T-helper 17 cell (primary cell): ENCODE measurements around the gene IFNW1. TPM values are rescaled to one million over a fixed set of nuclear protein-coding genes. Genes with fewer than 3 reads are reported as not detected.

ENCODE experiments used
- ATAC-seq: fragments of 150-1000 bp; cut with Tn5 transposase; 2 replicates; pipeline ENCODE4 v1.10.0; 2021; ENCODE audit warnings: mild to moderate bottlenecking, moderate library complexity
- DNase-seq, 3 donors: peaks; one replicate each; pipeline versions ENCODE4 v3.0.0 to v3.0.0-alpha.2; 2020 to 2021
- H3K9me3 ChIP-seq: one replicate; pipeline ENCODE4 v1.7.0; 2013; ENCODE audit warnings: low read length, mild to moderate bottlenecking; ENCODE audit not compliant: control insufficient read depth, poor library complexity, severe bottlenecking
- H3K27ac Mint-ChIP-seq: one replicate; pipeline ENCODE4 v1.8.0; 2022; ENCODE audit warnings: mild to moderate bottlenecking, moderate library complexity, mixed read lengths
- H3K27me3 Mint-ChIP-seq: one replicate; pipeline ENCODE4 v1.8.0; 2022; ENCODE audit warnings: mixed read lengths
- H3K36me3 Mint-ChIP-seq: one replicate; pipeline ENCODE4 v1.8.0; 2022; ENCODE audit warnings: low read depth, mixed read lengths
- H3K4me1 Mint-ChIP-seq: one replicate; pipeline ENCODE4 v1.8.0; 2022; ENCODE audit warnings: mild to moderate bottlenecking, mixed read lengths
- H3K4me3 Mint-ChIP-seq: one replicate; pipeline ENCODE4 v1.8.0; 2022; ENCODE audit warnings: mild to moderate bottlenecking, moderate library complexity, mixed read lengths
- total RNA-seq, 4 donors: library from RNA in 2 of 4; stranded (reverse) in 2 of 4; gene quantifications; one replicate each; pipeline ENCODE4 v1.2.3 and lab custom pipeline; 2022 to 2026

The IFNW1 gene
- total RNA-seq, 2 donors from 2014 or later, result not detected

DNA sequence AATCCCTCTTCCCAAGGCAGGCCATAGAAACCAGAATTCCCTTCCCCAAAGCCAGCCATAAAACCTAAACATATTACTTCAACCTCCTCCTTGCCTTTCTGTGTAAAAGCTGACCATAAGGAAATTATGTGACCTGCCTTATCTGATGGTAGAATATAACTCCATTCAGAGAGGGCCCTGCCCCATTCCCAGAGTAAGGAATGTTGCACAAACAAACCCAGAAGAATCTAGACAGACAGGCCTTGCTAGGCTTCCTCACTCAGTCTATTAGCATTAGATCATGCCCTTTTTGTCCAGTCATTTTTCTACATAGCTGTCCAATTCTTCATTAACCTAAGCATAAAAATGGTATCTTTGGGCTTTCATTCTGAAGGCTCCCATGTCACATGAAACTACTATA is 46.1 kb downstream of the IFNW1 start:
- no peak for ATAC-seq
- Mint-ChIP-seq H3K27ac (peak overlapping the region; percentile 92), H3K4me3 (no peak overlapping the region), H3K36me3 (no peaks in the 10 kb centered on the region), H3K27me3 (no peaks in the 10 kb centered on the region), H3K4me1 (peaks cover 29% of the 10 kb centered on the region)
- H3K9me3 ChIP-seq, result no peaks in the 10 kb centered on the region
- no peak for DNase-seq

Other genes with a start within 250 kb of the IFNW1 start
- 1 to 10 TPM; 8.7 to 9.8 TPM for gene HACD4, start 110.2 kb downstream of the IFNW1 start, total RNA-seq
- gene IFNB1, start 63.9 kb downstream of the IFNW1 start, total RNA-seq, result not detected
- not detected for gene IFNA21, start 24.8 kb upstream of the IFNW1 start, total RNA-seq
- not detected for gene IFNA4, start 45.8 kb upstream of the IFNW1 start, total RNA-seq
- gene IFNA7, start 60.4 kb upstream of the IFNW1 start, total RNA-seq, result not detected
- not detected for gene IFNA10, start 65.3 kb upstream of the IFNW1 start, total RNA-seq
- gene IFNA16, start 75.5 kb upstream of the IFNW1 start, total RNA-seq, result not detected
- gene IFNA17, start 86.4 kb upstream of the IFNW1 start, total RNA-seq, result not detected
- gene IFNA14, start 98.2 kb upstream of the IFNW1 start, total RNA-seq, result not detected
- not detected for gene IFNA5, start 163.5 kb upstream of the IFNW1 start, total RNA-seq
- 10 to 100 TPM; 13.7 to 16.2 TPM for gene KLHL9, start 193.6 kb upstream of the IFNW1 start, total RNA-seq
- gene IFNA6, start 209.1 kb upstream of the IFNW1 start, total RNA-seq, result not detected
- not detected for gene IFNA13, start 226.2 kb upstream of the IFNW1 start, total RNA-seq
- gene IFNA2, start 243.6 kb upstream of the IFNW1 start, total RNA-seq, result not detected